ENCODE measurements around the gene SCNN1B. TPM values are rescaled to one million over a fixed set of nuclear protein-coding genes. Genes with fewer than 3 reads are reported as not detected.
"Not testable (repeated sequence)": the region's sequence is repeated elsewhere in the genome, so short reads cannot be mapped to it uniquely, and the experiment has no call there.

Gene SCNN1B
- total RNA-seq, 1 donor from 2014 or later: 38.3 TPM

- peak; percentile 18 for DNase-seq
- TF ChIP-seq, protein P1, sequence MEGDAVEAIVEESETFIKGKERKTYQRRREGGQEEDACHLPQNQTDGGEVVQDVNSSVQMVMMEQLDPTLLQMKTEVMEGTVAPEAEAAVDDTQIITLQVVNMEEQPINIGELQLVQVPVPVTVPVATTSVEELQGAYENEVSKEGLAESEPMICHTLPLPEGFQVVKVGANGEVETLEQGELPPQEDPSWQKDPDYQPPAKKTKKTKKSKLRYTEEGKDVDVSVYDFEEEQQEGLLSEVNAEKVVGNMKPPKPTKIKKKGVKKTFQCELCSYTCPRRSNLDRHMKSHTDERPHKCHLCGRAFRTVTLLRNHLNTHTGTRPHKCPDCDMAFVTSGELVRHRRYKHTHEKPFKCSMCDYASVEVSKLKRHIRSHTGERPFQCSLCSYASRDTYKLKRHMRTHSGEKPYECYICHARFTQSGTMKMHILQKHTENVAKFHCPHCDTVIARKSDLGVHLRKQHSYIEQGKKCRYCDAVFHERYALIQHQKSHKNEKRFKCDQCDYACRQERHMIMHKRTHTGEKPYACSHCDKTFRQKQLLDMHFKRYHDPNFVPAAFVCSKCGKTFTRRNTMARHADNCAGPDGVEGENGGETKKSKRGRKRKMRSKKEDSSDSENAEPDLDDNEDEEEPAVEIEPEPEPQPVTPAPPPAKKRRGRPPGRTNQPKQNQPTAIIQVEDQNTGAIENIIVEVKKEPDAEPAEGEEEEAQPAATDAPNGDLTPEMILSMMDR (IDR thresholded peaks at IDR 0.05): no peak
- ATAC-seq: no peak
These were observed 54.8 kb downstream of the SCNN1B start for GRCh38 chr16:23356941-23357340.

DNA sequence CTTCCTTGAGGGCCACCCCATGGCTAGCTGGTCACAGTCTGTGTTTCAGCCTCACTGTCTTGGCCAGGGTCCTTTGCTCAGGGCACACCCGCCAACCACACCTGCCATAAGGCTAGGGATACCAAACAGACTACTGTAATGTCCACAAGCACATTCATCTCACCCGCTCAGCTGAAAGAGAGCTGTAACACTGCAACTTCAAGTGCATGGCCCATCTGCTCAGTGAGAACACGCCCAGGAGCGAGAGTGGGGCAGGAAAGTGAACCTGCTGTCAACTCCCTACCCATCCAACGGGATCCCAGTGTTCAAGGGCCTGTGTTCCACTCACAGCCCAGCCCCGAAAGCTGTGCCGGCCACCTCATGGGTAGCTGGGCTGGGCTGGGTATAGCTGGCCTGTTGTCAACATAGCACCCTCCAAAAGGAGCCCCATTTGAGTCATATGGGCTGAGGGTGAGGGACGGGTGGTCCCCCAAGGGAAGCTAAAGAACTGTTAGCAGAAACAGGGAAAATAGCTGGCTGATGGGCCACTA is 55.7 kb downstream of the SCNN1B start:
- ATAC-seq (no peak), DNase-seq (peak; percentile 20)
- Histone ChIP-seq H3K9me3 (no peaks in the 10 kb centered on the region), H3K27me3 (ENCODE audit: low read depth) (no peaks in the 10 kb centered on the region), H3K36me3 (no peaks in the 10 kb centered on the region), H3K27ac (no peak overlapping the region), H3K4me3 (no peak overlapping the region), H3K4me1 (peaks cover 10% of the 10 kb centered on the region)
- intact Hi-C loops (cut with DNase I): no loop called here
- TF ChIP-seq, protein P1 (IDR thresholded peaks at IDR 0.05): no peak

More at GRCh38 chr16:23356941-23357340, 54.8 kb downstream of the SCNN1B start:
- intact Hi-C loops (cut with DNase I): no loop called here
- no peaks in the 10 kb centered on the region for H3K27me3 ChIP-seq (ENCODE audit: low read depth)
- no peaks in the 10 kb centered on the region for H3K36me3 ChIP-seq
- peaks cover 2% of the 10 kb centered on the region for H3K4me1 ChIP-seq
- no peak overlapping the region for H3K4me3 ChIP-seq
- no peaks in the 10 kb centered on the region for H3K9me3 ChIP-seq
- no peak overlapping the region for H3K27ac ChIP-seq

DNA sequence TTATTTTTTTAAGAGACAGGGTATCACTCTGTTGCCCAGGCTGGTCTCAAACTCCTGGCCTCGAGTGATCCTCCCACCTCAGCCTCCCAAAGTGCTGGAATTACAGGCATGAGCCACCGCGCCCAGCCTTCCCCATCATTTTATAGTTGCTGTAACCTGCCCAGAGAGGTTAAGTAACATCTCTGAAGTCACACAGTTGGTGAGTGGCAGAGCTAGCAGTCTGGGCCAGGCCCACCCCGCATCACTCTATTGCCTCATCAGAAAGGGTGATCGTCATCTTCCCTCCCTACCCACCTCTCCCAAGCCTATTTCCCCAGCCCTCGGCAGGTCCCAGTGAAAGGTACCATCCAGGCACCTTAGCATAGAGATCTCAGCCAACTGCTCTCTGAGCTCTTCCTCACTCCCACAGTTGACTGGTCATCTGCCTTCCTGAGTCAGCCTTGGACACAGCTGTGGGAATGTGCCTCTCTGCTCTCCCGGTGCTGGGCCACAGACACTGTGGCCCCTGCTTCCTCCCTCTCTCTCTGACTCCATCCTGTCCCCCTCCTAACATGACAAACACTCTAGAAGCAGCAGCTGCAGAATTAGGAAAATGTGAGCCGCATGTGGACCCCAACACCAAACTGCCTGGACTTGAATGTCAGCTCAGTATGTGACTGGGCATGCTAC is 57.1 kb downstream of the SCNN1B start:
- no peaks in the 10 kb centered on the region for H3K27me3 ChIP-seq (ENCODE audit: low read depth)
- peaks cover 18% of the 10 kb centered on the region for H3K4me1 ChIP-seq
- H3K4me3 ChIP-seq: no peak overlapping the region
- no peak for ATAC-seq
- intact Hi-C loops (cut with DNase I): no loop called here
- H3K9me3 ChIP-seq: no peaks in the 10 kb centered on the region
- TF ChIP-seq, protein P1 (IDR thresholded peaks at IDR 0.05): no peak
- H3K36me3 ChIP-seq: no peaks in the 10 kb centered on the region
- H3K27ac ChIP-seq: no peak overlapping the region
- DNase-seq: peak; percentile 20

DNA sequence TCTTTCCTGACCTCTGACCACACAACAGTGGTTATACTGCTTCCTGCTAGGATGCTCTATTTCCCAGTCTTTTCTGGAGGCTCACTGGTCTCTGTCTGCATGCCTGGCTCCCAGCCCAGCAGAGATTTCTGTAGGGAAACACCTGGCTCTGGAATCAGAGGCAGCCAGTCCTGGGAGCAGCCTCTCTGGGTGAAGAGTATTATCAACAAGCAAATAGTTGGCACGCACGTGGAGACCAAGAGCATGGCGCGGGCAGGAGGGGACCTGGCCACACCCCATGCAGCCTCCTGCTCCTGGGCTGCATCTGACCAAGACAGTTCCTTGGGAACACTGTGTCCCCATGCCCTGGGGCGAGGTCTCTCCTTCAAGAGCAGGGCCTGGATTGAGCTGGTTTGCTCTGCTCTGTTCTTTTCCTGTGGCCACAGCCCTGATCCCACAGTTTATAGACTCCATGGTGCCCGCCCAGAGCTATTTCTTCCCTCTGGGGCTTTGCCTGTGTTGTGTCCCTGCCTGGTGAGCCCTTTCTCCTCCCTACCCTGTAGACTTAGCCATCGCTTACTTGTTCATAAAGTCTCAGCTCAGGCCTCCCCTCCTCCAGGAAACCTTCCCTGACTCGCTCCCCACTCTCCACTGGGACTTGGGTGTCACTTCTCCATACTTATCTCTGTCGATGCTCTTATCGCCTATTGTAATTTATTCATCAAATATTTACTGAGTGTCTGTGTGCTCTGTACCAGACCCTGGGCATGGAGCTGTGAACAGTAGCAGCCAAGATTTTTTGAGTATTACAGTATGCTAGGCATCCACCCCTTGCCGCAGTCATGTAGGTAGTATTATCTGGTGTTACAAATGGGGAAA is 60.6 kb downstream of the SCNN1B start:
- TF ChIP-seq, protein P1 (IDR thresholded peaks at IDR 0.05): no peak
- ATAC-seq: peak; percentile 96 to 97
- H3K4me1 ChIP-seq: peaks cover 18% of the 10 kb centered on the region
- peak overlapping the region; percentile 85 for H3K27ac ChIP-seq
- no peak overlapping the region for H3K4me3 ChIP-seq
- intact Hi-C loops (cut with DNase I): no loop called here
- H3K9me3 ChIP-seq: no peaks in the 10 kb centered on the region
- H3K27me3 ChIP-seq (ENCODE audit: low read depth): no peaks in the 10 kb centered on the region
- H3K36me3 ChIP-seq: no peaks in the 10 kb centered on the region
- peak; percentile 91 for DNase-seq

DNA sequence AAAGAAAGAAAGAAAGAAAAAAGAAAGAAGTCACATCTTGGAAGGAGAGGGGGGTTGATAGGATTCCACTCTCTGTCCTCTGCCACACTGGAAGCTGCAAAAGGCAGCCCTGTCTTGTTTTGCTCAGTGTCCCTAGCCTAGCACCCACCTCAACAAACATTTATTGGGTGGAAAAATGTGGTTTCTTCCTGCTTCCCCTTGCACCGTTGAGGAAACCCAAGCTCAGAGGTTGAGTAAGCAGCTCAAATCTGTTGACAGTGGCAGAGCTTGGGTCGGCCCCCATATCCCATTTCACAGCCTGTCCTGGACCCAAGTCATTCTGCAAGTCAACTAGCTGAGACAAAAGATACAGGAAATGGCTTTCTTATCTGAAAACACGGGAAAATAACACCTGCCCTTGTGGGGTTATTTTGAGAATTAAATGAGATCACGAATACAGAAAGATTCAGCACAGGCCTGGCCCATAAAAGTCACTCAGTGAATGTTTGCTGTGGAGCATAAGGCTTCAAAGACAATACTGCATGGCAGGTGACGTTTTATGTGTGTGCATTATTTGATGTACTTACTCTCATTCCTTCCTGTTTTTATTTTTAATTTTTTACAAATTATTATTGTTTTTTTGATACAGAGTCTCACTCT is 63.6 kb downstream of the SCNN1B start:
- no peak for DNase-seq
- TF ChIP-seq, protein P1 (IDR thresholded peaks at IDR 0.05): no peak
- no peak overlapping the region for H3K4me3 ChIP-seq
- no peaks in the 10 kb centered on the region for H3K27me3 ChIP-seq (ENCODE audit: low read depth)
- H3K36me3 ChIP-seq: no peaks in the 10 kb centered on the region
- peaks cover 18% of the 10 kb centered on the region for H3K4me1 ChIP-seq
- no peak for ATAC-seq
- no peak overlapping the region for H3K27ac ChIP-seq
- intact Hi-C loops (cut with DNase I): no loop called here
- no peaks in the 10 kb centered on the region for H3K9me3 ChIP-seq

- DNase-seq; H3K27me3 ChIP-seq (ENCODE audit: low read depth); H3K4me3 ChIP-seq; ATAC-seq; H3K9me3 ChIP-seq; intact Hi-C loops (cut with DNase I); H3K27ac ChIP-seq; H3K36me3 ChIP-seq: not testable (repeated sequence)
- H3K4me1 ChIP-seq: peaks cover 18% of the 10 kb centered on the region
These were observed 64.2 kb downstream of the SCNN1B start for GRCh38 chr16:23366341-23366740.

Measured in lower lobe of right lung (tissue), 2 donors.